Measurements from ENCODE around the gene EXOC6B.

DNA sequence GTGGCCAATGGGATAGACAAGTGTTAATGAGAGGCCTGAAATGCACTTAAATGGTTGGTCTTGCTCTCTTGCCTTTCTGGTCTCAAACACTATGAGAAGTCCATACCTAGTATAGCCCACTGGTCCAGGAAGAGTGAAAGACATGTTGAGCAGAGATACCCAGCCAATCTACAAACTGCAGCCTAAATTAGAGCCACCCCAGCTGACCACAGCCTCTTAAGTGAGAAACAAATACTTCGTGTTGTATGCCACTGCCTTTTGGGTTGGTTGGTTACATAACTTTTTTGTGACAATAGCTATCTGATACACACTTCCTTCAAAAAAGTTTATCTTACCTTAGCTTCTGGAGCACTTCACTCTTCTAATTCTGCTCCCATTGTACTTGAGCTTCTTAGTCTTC lies 8.8 kb upstream of the EXOC6B start:
- TF ChIP-seq, protein P1, sequence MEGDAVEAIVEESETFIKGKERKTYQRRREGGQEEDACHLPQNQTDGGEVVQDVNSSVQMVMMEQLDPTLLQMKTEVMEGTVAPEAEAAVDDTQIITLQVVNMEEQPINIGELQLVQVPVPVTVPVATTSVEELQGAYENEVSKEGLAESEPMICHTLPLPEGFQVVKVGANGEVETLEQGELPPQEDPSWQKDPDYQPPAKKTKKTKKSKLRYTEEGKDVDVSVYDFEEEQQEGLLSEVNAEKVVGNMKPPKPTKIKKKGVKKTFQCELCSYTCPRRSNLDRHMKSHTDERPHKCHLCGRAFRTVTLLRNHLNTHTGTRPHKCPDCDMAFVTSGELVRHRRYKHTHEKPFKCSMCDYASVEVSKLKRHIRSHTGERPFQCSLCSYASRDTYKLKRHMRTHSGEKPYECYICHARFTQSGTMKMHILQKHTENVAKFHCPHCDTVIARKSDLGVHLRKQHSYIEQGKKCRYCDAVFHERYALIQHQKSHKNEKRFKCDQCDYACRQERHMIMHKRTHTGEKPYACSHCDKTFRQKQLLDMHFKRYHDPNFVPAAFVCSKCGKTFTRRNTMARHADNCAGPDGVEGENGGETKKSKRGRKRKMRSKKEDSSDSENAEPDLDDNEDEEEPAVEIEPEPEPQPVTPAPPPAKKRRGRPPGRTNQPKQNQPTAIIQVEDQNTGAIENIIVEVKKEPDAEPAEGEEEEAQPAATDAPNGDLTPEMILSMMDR (IDR thresholded peaks at IDR 0.05 in 2 of 3, conservative IDR thresholded peaks at IDR 0.05 in 1 of 3; ENCODE audit: insufficient read depth in 2 of 3, low read depth in 1 of 3, low read length in 3 of 3) = no peak
- TF ChIP-seq, protein P2, sequence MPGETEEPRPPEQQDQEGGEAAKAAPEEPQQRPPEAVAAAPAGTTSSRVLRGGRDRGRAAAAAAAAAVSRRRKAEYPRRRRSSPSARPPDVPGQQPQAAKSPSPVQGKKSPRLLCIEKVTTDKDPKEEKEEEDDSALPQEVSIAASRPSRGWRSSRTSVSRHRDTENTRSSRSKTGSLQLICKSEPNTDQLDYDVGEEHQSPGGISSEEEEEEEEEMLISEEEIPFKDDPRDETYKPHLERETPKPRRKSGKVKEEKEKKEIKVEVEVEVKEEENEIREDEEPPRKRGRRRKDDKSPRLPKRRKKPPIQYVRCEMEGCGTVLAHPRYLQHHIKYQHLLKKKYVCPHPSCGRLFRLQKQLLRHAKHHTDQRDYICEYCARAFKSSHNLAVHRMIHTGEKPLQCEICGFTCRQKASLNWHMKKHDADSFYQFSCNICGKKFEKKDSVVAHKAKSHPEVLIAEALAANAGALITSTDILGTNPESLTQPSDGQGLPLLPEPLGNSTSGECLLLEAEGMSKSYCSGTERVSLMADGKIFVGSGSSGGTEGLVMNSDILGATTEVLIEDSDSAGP (CRISPR knock-in tag; IDR thresholded peaks at IDR 0.05) = no peak
- no peak for TF ChIP-seq CC2D1A (IDR thresholded peaks at IDR 0.05)
- TF ChIP-seq KDM5B (IDR thresholded peaks at IDR 0.05; ENCODE audit: insufficient replicate concordance, low read depth, low read length) = no peak
- no peak for TF ChIP-seq ZNF282 (CRISPR knock-in tag; IDR thresholded peaks at IDR 0.05)

All from K562 (cell line).